HL-60 (cell line): Measurements from ENCODE around the gene KPTN.
A peak's percentile ranks its signal among the peaks of the same experiment; 100 is the strongest.

Experiments used
- DNase-seq, 2 experiments: peaks; one replicate each; pipeline ENCODE4 v3.0.0-alpha.2; 2010 to 2020; ENCODE audit warnings: low read depth in 1 of 2, low spot score in 1 of 2
- H3K27ac ChIP-seq: fragments of 250-450 bp; sonication (Bioruptor Pico); replicated peaks from 2 replicates; pipeline ENCODE4 v1.5.1; 2020; ENCODE audit warnings: mild to moderate bottlenecking, moderate library complexity
- H3K27me3 ChIP-seq: fragments of 250-450 bp; sonication (Bioruptor Pico); 2 replicates; pipeline ENCODE4 v1.5.1; 2021; ENCODE audit warnings: mild to moderate bottlenecking, moderate library complexity; ENCODE audit not compliant: insufficient read depth, poor library complexity, severe bottlenecking
- H3K4me3 ChIP-seq: replicated peaks from 2 replicates; pipeline ENCODE4 v1.5.1; 2011; ENCODE audit warnings: mild to moderate bottlenecking, control low read depth, low read length; ENCODE audit not compliant: insufficient read depth
- CTCF ChIP-seq: IDR thresholded peaks from one replicate; pipeline ENCODE4 v1.5.1; 2011; ENCODE audit warnings: low read length, control low read depth, inconsistent platforms; ENCODE audit not compliant: insufficient read depth
- GABPA ChIP-seq: IDR thresholded peaks from 2 replicates; pipeline ENCODE4 v1.6.1; 2012; ENCODE audit warnings: low read depth
- POLR2AphosphoS5 ChIP-seq: IDR thresholded peaks from 2 replicates; pipeline ENCODE4 v1.6.1; 2012; ENCODE audit warnings: low read depth
- SPI1 ChIP-seq: IDR thresholded peaks from 2 replicates; pipeline ENCODE4 v1.6.1; 2012; ENCODE audit warnings: low read depth, mild to moderate bottlenecking, borderline replicate concordance
- TF ChIP-seq, protein P1 (sequence below): IDR thresholded peaks from 2 replicates; pipeline ENCODE4 v1.6.1; 2012; ENCODE audit warnings: low read depth; ENCODE audit not compliant: insufficient replicate concordance

Gene KPTN

DNA sequence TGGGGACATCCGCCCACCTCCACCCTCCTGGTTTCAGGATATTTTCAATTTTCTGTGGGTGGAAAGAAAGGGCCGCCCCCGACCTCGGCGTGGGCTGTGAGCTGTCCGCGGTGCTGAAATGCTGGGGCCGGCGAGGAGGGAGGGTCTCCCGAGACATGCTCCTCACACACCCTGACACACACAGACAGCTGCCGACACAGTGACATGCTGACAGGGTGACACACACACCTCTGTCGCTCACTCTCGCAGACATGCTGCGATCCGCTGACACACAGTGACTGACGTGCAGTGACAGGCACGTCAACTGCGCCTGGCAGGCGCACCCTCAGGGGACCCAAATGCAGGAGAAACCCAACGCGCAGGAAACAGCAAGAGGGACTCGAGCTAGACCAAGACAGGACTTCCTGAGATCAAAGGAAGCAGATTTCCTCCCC is 39.6 kb downstream of the KPTN start:
- no peak for TF ChIP-seq SPI1
- TF ChIP-seq, protein P1, sequence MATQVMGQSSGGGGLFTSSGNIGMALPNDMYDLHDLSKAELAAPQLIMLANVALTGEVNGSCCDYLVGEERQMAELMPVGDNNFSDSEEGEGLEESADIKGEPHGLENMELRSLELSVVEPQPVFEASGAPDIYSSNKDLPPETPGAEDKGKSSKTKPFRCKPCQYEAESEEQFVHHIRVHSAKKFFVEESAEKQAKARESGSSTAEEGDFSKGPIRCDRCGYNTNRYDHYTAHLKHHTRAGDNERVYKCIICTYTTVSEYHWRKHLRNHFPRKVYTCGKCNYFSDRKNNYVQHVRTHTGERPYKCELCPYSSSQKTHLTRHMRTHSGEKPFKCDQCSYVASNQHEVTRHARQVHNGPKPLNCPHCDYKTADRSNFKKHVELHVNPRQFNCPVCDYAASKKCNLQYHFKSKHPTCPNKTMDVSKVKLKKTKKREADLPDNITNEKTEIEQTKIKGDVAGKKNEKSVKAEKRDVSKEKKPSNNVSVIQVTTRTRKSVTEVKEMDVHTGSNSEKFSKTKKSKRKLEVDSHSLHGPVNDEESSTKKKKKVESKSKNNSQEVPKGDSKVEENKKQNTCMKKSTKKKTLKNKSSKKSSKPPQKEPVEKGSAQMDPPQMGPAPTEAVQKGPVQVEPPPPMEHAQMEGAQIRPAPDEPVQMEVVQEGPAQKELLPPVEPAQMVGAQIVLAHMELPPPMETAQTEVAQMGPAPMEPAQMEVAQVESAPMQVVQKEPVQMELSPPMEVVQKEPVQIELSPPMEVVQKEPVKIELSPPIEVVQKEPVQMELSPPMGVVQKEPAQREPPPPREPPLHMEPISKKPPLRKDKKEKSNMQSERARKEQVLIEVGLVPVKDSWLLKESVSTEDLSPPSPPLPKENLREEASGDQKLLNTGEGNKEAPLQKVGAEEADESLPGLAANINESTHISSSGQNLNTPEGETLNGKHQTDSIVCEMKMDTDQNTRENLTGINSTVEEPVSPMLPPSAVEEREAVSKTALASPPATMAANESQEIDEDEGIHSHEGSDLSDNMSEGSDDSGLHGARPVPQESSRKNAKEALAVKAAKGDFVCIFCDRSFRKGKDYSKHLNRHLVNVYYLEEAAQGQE = peak; percentile 99
- H3K27ac ChIP-seq = no peak overlapping the region
- H3K4me3 ChIP-seq = no peak overlapping the region
- DNase-seq = no peak
- peaks cover 44% of the 10 kb centered on the region for H3K27me3 ChIP-seq

DNA sequence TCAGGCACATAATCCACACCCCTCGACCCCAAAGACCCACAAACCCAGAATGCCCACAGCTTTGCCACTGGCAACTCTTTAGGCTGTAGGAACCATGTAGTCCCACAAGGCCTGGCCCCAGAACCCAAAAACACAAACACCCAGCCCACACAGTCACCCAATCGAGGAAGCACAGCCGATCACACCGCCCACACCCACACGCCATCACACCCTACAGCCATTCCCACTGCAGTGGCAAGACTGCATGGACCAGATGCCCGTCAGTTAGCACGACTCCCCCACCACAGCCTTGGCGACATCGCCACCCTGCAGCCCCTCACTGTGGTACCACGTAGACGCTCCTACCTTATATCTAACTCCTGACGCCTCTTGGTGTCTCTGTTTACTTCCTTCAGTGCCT is 40.7 kb downstream of the KPTN start:
- TF ChIP-seq CTCF (no peak), SPI1 (no peak), GABPA (no peak), POLR2AphosphoS5 (no peak)
- TF ChIP-seq, protein P1 = no peak
- Histone ChIP-seq H3K27me3 (peaks cover 37% of the 10 kb centered on the region), H3K27ac (no peak overlapping the region), H3K4me3 (no peak overlapping the region)
- DNase-seq = no peak

- Histone ChIP-seq H3K27me3 (peaks cover 4% of the 10 kb centered on the region), H3K4me3 (no peak overlapping the region), H3K27ac (no peak overlapping the region)
- no peak for TF ChIP-seq CTCF
- TF ChIP-seq, protein P1 = peak; percentile 29
- no peak for DNase-seq
These were observed 45.2 kb downstream of the KPTN start for GRCh38 chr19:47438793-47439220.

GRCh38 chr19:47437500-47437899 is 46.5 kb downstream of the KPTN start:
- no peak overlapping the region for H3K27ac ChIP-seq
- H3K4me3 ChIP-seq = no peak overlapping the region
- TF ChIP-seq, protein P1 = peak; percentile 96
- TF ChIP-seq SPI1 = no peak
- peaks cover 2% of the 10 kb centered on the region for H3K27me3 ChIP-seq
- no peak for DNase-seq
